GM23338 (cell line): ENCODE results near the gene CLUH. TPM values are rescaled to one million over a fixed set of nuclear protein-coding genes. Genes with fewer than 3 reads are reported as not detected.

ENCODE experiments used
- ATAC-seq: fragments of 200-7000 bp; cut with Tn5 transposase; 3 replicates; pipeline ENCODE4 v1.9.1; 2020
- DNase-seq: peaks from one replicate; pipeline ENCODE4 v3.0.0-alpha.2; 2015; ENCODE audit warnings: low spot score
- H2AFZ ChIP-seq: fragments of 200-600 bp; sonication (generic); 2 replicates; pipeline ENCODE4 v1.8.0; 2016; ENCODE audit warnings: antibody characterized with exemption, mild to moderate bottlenecking, moderate library complexity
- H3F3A ChIP-seq: fragments of 200-600 bp; sonication (generic); replicated peaks from 2 replicates; pipeline ENCODE4 v1.8.0; 2017; ENCODE audit warnings: antibody characterized with exemption, mixed run types, low read depth
- H3K27ac ChIP-seq: fragments of 200-600 bp; sonication (generic); 2 replicates; pipeline ENCODE4 v1.6.1; 2016; ENCODE audit warnings: low read depth
- H3K27me3 ChIP-seq: fragments of 200-600 bp; sonication (generic); 2 replicates; pipeline ENCODE4 v1.8.0; 2016; ENCODE audit warnings: mild to moderate bottlenecking, mixed run types, moderate library complexity; ENCODE audit not compliant: insufficient read depth
- H3K36me3 ChIP-seq: fragments of 200-600 bp; sonication (generic); 2 replicates; pipeline ENCODE4 v1.8.0; 2016; ENCODE audit warnings: mild to moderate bottlenecking; ENCODE audit not compliant: insufficient read depth
- H3K4me1 ChIP-seq: fragments of 200-600 bp; sonication (generic); 2 replicates; pipeline ENCODE4 v1.8.0; 2016; ENCODE audit warnings: mild to moderate bottlenecking, moderate library complexity; ENCODE audit not compliant: insufficient read depth
- H3K4me2 ChIP-seq: fragments of 200-600 bp; sonication (generic); 2 replicates; pipeline ENCODE4 v1.7.1; 2017; ENCODE audit warnings: mixed run types
- H3K4me3 ChIP-seq: fragments of 200-600 bp; sonication (generic); 2 replicates; pipeline ENCODE4 v1.6.1; 2016; ENCODE audit warnings: mixed run types
- H3K79me2 ChIP-seq: fragments of 200-600 bp; sonication (generic); replicated peaks from 2 replicates; pipeline ENCODE4 v1.8.0; 2017; ENCODE audit warnings: mild to moderate bottlenecking; ENCODE audit not compliant: insufficient read depth
- H3K9me2 ChIP-seq: fragments of 200-600 bp; sonication (generic); 2 replicates; pipeline ENCODE4 v1.8.0; 2017; ENCODE audit not compliant: insufficient read depth
- H4K20me1 ChIP-seq: fragments of 200-600 bp; sonication (generic); replicated peaks from 2 replicates; pipeline ENCODE4 v1.8.0; 2017; ENCODE audit warnings: mild to moderate bottlenecking; ENCODE audit not compliant: insufficient read depth
- H3K27ac Mint-ChIP-seq: 2 replicates; pipeline ENCODE4 v1.8.0; 2020; ENCODE audit warnings: inconsistent platforms, mild to moderate bottlenecking, moderate library complexity, mixed read lengths
- H3K27me3 Mint-ChIP-seq: 3 replicates; pipeline ENCODE4 v1.8.0; 2022; ENCODE audit warnings: low read depth, mild to moderate bottlenecking, moderate library complexity, mixed read lengths, inconsistent platforms; ENCODE audit not compliant: insufficient read depth, poor library complexity
- H3K36me3 Mint-ChIP-seq: 3 replicates; pipeline ENCODE4 v1.8.0; 2021; ENCODE audit warnings: low read depth, mild to moderate bottlenecking, inconsistent platforms, moderate library complexity, mixed read lengths
- H3K4me1 Mint-ChIP-seq: 3 replicates; pipeline ENCODE4 v1.8.0; 2020; ENCODE audit warnings: mild to moderate bottlenecking, inconsistent platforms, mixed read lengths
- H3K4me3 Mint-ChIP-seq: 3 replicates; pipeline ENCODE4 v1.8.0; 2021; ENCODE audit warnings: moderate library complexity, mild to moderate bottlenecking, inconsistent platforms, mixed read lengths
- H3K9me3 Mint-ChIP-seq: 3 replicates; pipeline ENCODE4 v1.8.0; 2020; ENCODE audit warnings: moderate library complexity, mild to moderate bottlenecking, inconsistent platforms, mixed read lengths
- CREB1 ChIP-seq: fragments of 250-450 bp; sonication (Bioruptor Pico); IDR thresholded peaks from 2 replicates; pipeline ENCODE4 v1.5.0; 2020; ENCODE audit warnings: low read depth, mild to moderate bottlenecking, moderate library complexity
- EZH2 ChIP-seq: fragments of 200-600 bp; sonication (generic); IDR thresholded peaks from one replicate; pipeline ENCODE4 v1.8.0; 2017; ENCODE audit warnings: antibody characterized with exemption, mild to moderate bottlenecking, low read depth; ENCODE audit not compliant: unreplicated experiment
- NANOG ChIP-seq: IDR thresholded peaks from 2 replicates; pipeline ENCODE4 v1.6.1; 2016; ENCODE audit warnings: antibody characterized with exemption, borderline replicate concordance
- STAT1 ChIP-seq: IDR thresholded peaks from one replicate; pipeline ENCODE4 v1.6.1; 2016; ENCODE audit warnings: antibody characterized with exemption; ENCODE audit not compliant: unreplicated experiment
- ZNF114 ChIP-seq: fragments of 250-450 bp; sonication (Bioruptor Pico); IDR thresholded peaks from 2 replicates; pipeline ENCODE4 v1.5.0; 2020; ENCODE audit warnings: mild to moderate bottlenecking, moderate library complexity
- polyA plus RNA-seq: library from polyadenylated mRNA; unstranded; fragments of >200 nt; fragmentation: Nextera tagmentation; extraction: Ambion mirVana; gene quantifications from 2 replicates; pipeline ENCODE4 v1.2.1, GENCODE V29; 2016
- total RNA-seq: library from RNA; depleted of rRNA; stranded (reverse); fragments of >200 nt; shearing (Covaris generic); gene quantifications from 2 replicates; pipeline ENCODE4 v1.2.3, GENCODE V29; 2014
- TF ChIP-seq, protein P1 (sequence below): IDR thresholded peaks from one replicate; pipeline ENCODE4 v1.6.1; 2018; ENCODE audit warnings: antibody characterized with exemption; ENCODE audit not compliant: unreplicated experiment

CLUH gene
- total and polyA plus RNA-seq, 2 experiments from 2014 or later: 23.5 to 90.0 TPM

DNA sequence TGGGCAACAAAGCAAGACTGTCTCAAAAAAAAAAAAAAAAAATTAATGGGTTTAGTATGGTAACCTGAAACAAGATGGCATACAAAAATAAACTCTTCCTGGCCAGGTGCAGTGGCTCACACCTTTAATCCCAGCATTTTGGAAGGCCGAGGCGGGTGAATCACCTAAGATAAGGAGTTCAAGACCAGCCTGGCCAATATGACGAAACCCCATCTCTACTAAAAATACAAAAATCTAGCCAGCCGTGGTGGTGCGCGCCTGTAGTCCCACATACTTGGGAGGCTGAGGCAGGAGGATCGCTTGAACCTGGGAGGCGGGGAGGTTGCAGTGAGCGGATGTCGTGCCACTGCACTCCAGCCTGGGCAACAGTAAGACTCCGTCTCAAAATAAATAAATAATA, 62.4 kb downstream of the CLUH start:
- Histone ChIP-seq H3K4me1 (no peaks in the 10 kb centered on the region), H3K79me2 (peaks cover 73% of the 10 kb centered on the region), H4K20me1 (peaks cover 15% of the 10 kb centered on the region), H3F3A (no peaks in the 10 kb centered on the region), H3K27me3 (no peaks in the 10 kb centered on the region), H2AFZ (no peak overlapping the region), H3K36me3 (peaks cover 10% of the 10 kb centered on the region), H3K4me3 (no peak overlapping the region), H3K27ac (no peak overlapping the region), H3K4me2 (no peak overlapping the region), H3K9me2 (no peaks in the 10 kb centered on the region)
- no peak for TF ChIP-seq EZH2
- TF ChIP-seq ZNF114 (CRISPR knock-in tag): no peak
- H3K27me3 Mint-ChIP-seq: peaks cover 3% of the 10 kb centered on the region
- peaks cover 46% of the 10 kb centered on the region for H3K36me3 Mint-ChIP-seq
- no peaks in the 10 kb centered on the region for H3K4me1 Mint-ChIP-seq
- no peak for ATAC-seq
- H3K9me3 Mint-ChIP-seq: peaks cover 2% of the 10 kb centered on the region; the same call in 1 of the 3 replicates
- no peak for DNase-seq
- H3K4me3 Mint-ChIP-seq: no peak overlapping the region
- H3K27ac Mint-ChIP-seq: no peak overlapping the region

DNA sequence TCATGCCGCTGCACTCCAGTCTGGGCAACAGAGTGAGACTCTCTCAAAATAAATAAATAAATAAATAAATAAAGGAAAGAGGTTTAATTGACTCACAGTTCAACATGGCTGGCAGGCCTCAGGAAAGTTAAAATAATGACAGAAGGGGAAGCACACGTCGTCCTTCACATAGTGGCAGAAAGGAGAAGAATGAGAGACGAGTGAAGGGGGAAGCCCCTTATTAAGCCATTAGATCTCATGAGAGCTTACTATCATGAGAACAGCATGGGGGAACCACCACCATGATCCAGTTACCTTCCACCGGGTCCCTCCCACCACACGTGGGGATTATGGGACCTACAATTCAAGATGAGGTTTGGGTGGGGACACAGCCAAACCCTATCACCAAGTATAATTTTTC, 63.6 kb downstream of the CLUH start:
- Histone ChIP-seq H3K4me3 (no peak overlapping the region), H3K27ac (no peak overlapping the region), H3K4me2 (no peak overlapping the region), H3K4me1 (no peaks in the 10 kb centered on the region), H2AFZ (no peak overlapping the region), H3K36me3 (peaks cover 10% of the 10 kb centered on the region), H4K20me1 (peaks cover 10% of the 10 kb centered on the region), H3K9me2 (no peaks in the 10 kb centered on the region), H3K79me2 (peaks cover 72% of the 10 kb centered on the region), H3F3A (no peaks in the 10 kb centered on the region), H3K27me3 (no peaks in the 10 kb centered on the region)
- no peak for ATAC-seq
- Mint-ChIP-seq H3K27me3 (peaks cover 8% of the 10 kb centered on the region), H3K4me1 (no peaks in the 10 kb centered on the region), H3K27ac (no peak overlapping the region), H3K36me3 (peaks cover 48% of the 10 kb centered on the region), H3K4me3 (no peak overlapping the region), H3K9me3 (peaks cover 2% of the 10 kb centered on the region; the same call in 1 of the 3 replicates)
- no peak for DNase-seq
- no peak for TF ChIP-seq ZNF114 (CRISPR knock-in tag)
- TF ChIP-seq, protein P1, sequence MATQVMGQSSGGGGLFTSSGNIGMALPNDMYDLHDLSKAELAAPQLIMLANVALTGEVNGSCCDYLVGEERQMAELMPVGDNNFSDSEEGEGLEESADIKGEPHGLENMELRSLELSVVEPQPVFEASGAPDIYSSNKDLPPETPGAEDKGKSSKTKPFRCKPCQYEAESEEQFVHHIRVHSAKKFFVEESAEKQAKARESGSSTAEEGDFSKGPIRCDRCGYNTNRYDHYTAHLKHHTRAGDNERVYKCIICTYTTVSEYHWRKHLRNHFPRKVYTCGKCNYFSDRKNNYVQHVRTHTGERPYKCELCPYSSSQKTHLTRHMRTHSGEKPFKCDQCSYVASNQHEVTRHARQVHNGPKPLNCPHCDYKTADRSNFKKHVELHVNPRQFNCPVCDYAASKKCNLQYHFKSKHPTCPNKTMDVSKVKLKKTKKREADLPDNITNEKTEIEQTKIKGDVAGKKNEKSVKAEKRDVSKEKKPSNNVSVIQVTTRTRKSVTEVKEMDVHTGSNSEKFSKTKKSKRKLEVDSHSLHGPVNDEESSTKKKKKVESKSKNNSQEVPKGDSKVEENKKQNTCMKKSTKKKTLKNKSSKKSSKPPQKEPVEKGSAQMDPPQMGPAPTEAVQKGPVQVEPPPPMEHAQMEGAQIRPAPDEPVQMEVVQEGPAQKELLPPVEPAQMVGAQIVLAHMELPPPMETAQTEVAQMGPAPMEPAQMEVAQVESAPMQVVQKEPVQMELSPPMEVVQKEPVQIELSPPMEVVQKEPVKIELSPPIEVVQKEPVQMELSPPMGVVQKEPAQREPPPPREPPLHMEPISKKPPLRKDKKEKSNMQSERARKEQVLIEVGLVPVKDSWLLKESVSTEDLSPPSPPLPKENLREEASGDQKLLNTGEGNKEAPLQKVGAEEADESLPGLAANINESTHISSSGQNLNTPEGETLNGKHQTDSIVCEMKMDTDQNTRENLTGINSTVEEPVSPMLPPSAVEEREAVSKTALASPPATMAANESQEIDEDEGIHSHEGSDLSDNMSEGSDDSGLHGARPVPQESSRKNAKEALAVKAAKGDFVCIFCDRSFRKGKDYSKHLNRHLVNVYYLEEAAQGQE: no peak
- no peak for TF ChIP-seq CREB1 (CRISPR knock-in tag)

DNA sequence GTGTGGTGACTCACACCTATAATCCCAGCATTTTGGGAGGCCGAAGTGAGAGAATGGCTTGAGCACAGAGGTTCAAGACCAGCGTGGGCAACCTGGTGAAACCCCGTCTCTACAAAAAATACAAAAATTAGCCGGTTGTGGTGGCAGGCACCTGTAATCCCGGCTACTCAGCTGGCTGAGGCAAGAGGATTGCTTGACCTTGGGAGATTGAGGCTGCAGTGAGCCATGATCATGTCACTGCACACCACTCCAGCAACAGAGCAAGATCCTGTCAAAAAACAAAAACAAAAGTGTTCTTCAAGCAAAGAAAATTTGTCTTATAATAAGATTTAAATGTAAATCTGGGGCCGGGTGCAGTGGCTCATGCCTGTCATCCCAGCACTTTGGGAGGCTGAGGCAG, 66.6 kb downstream of the CLUH start:
- Mint-ChIP-seq H3K36me3 (peaks cover 38% of the 10 kb centered on the region), H3K27ac (no peak overlapping the region), H3K4me1 (no peaks in the 10 kb centered on the region), H3K9me3 (no peaks in the 10 kb centered on the region; the same call in 2 of the 3 replicates), H3K27me3 (peaks cover 8% of the 10 kb centered on the region), H3K4me3 (no peak overlapping the region)
- peaks cover 12% of the 10 kb centered on the region; the same call in 1 of the 2 replicates for H4K20me1 ChIP-seq
- no peaks in the 10 kb centered on the region for H3K27me3 ChIP-seq
- H3K27ac ChIP-seq: peak overlapping the region; percentile 42; the same call in 1 of the 2 replicates
- no peak overlapping the region for H2AFZ ChIP-seq
- peaks cover 11% of the 10 kb centered on the region; the same call in 1 of the 2 replicates for H3K36me3 ChIP-seq
- H3K79me2 ChIP-seq: peaks cover 71% of the 10 kb centered on the region
- no peak for DNase-seq
- H3K4me3 ChIP-seq: no peak overlapping the region
- ATAC-seq: no peak
- no peaks in the 10 kb centered on the region for H3F3A ChIP-seq
- TF ChIP-seq NANOG: no peak
- TF ChIP-seq, protein P1: no peak
- no peak for TF ChIP-seq STAT1
- no peaks in the 10 kb centered on the region for H3K4me1 ChIP-seq
- H3K4me2 ChIP-seq: no peak overlapping the region
- H3K9me2 ChIP-seq: no peaks in the 10 kb centered on the region
